ENCODE results near the gene DPP8.
A peak's percentile ranks its signal among the peaks of the same experiment; 100 is the strongest.
"Not testable (repeated sequence)": the region's sequence is repeated elsewhere in the genome, so short reads cannot be mapped to it uniquely, and the experiment has no call there.

The DPP8 gene

DNA sequence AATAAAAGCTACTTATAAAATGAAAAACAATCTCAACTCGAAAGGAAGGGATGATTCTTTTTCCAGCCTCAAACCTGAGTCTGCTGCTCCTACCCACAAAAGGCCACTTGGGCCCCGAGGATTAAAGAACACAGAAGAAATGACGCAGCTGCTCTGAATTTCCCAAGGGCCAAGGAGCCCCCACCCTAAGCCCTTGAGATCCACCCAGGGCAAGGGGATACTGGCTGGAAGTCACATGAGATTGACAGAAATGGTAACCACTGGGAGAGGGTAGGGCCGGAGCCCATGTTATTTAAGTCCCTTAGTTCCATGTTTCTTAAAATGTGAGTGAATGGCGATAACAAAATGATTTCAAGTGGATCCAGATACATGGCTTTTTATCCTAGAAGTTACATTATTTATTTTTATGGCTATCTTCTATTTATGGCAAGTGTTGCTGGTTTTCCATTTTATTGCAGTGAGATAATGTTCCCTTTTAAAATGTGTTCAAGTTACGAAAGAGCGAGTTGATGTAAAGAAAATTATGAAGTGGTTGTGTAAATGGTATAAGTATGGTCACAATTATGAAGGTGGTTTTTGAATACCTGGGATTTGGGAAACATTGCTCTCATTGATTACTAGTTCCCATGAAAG lies 111.6 kb downstream of the DPP8 start:
- DNase-seq (ENCODE audit: low read depth in 2 of 3, low spot score in 2 of 3), result no peak

DNA sequence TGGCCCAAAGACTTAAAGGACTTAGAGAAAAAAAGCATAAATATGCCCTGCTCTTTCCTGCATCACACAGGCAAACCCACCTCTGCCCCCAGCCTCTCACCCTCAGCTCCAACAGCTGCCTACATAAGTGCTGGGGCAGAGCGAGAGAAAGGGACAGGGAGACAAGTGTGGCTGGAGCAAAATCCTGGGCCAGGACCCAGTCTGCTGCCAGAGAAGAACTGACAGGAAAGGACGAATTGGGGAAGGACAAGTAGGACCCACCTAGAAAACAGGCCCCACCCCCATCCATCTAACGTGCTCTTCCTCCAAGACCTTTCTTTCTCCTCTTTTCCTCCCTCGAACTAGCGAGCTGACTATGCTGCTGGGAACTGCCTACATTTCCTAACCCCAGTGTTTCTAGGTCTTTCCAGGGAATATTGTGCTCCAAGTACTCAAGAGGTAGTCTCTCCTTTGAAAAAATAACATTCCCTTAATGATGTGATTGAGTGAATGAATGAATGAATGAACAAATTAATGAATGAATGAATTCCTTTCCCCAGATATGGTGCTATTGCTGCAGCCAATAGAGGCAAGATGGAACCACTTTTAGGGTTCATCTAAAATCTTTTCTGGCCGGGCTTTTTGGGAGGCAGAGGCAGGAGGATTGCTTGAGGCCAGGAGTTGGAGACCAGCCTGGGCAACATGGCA lies 113.2 kb downstream of the DPP8 start:
- no peak for DNase-seq (ENCODE audit: low read depth in 2 of 3, low spot score in 2 of 3)

- no peak for DNase-seq (ENCODE audit: low read depth in 2 of 3, low spot score in 2 of 3)
Measured at GRCh38 chr15:65402961-65403360, 114.5 kb downstream of the DPP8 start.

- no peak for DNase-seq (ENCODE audit: low read depth in 2 of 3, low spot score in 2 of 3)
Measured at GRCh38 chr15:65401611-65402240, 115.8 kb downstream of the DPP8 start.

- DNase-seq (ENCODE audit: low read depth in 2 of 3, low spot score in 2 of 3), result peak in 1 of 3 experiments; percentile 26
Measured at GRCh38 chr15:65400760-65401610, 116.5 kb downstream of the DPP8 start.

DNA sequence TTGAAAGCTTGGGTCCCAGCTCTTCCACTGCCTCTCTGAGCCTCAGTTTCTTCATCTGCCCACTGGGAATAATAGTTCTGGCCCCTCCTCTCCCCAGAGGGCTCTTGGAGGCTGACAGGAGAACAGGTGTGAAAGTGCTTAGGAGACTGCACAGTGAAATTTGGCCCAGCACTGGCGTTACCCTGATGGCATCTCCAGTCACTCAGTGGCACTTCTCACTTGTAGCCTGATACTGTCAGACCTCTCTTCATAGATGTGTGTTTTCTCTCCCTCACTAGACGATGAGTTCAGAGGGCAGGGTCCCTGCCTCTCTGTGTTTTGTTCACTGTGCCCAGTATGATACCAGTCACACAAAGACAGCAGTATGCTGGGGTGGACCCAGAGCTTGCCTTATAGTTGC lies 117.5 kb downstream of the DPP8 start:
- DNase-seq (ENCODE audit: low read depth in 2 of 3, low spot score in 2 of 3), result no peak

GRCh38 chr15:65399001-65399706 lies 118.3 kb downstream of the DPP8 start:
- no peak for DNase-seq (ENCODE audit: low read depth in 2 of 3, low spot score in 2 of 3)

DNA sequence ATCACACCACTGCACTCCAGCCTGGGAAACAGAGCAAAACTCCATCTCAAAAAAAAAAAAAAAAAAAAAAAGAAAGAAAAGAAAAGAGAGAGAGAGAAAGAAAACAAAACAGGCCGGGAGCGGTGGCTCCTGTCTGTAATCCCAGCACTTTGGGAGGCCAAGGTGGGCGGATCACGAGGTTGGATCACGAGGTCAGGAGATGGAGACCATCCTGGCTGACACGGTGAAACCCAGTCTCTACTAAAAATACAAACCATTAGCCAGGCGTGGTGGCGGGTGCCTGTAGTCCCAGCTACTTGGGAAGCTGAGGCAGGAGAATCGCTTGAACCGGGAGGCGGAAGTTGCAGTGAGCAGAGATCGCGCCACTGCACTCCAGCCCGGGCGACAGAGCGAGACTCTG lies 119.0 kb downstream of the DPP8 start:
- DNase-seq (ENCODE audit: low read depth in 2 of 3, low spot score in 2 of 3), result not testable (repeated sequence)

DNA sequence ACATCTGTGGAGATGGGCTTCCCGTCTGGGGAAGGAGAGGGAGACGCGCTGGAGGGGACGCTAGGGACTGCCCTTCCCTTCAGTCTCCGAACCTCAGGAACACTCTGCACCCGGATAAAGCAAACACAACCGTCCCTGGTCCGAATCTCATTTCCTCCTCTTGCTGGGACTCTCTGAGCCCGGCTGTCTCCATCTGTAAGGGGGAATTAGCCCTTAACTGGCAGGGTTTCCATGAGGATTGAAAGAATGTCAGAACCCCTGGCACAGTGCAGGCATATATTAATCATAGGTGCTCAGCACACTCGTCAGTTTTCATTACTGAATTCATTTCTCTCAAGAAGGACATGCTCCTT lies 120.5 kb downstream of the DPP8 start:
- DNase-seq (ENCODE audit: low read depth in 2 of 3, low spot score in 2 of 3), result no peak

- no peak for DNase-seq (ENCODE audit: low read depth in 2 of 3, low spot score in 2 of 3)
Measured at GRCh38 chr15:65396283-65396964, 121.1 kb downstream of the DPP8 start.

- DNase-seq (ENCODE audit: low read depth in 2 of 3, low spot score in 2 of 3), result no peak
Measured at GRCh38 chr15:65395567-65396202, 121.8 kb downstream of the DPP8 start.

GRCh38 chr15:65394936-65395335 lies 122.6 kb downstream of the DPP8 start:
- DNase-seq (ENCODE audit: low read depth in 2 of 3, low spot score in 2 of 3), result no peak

DNA sequence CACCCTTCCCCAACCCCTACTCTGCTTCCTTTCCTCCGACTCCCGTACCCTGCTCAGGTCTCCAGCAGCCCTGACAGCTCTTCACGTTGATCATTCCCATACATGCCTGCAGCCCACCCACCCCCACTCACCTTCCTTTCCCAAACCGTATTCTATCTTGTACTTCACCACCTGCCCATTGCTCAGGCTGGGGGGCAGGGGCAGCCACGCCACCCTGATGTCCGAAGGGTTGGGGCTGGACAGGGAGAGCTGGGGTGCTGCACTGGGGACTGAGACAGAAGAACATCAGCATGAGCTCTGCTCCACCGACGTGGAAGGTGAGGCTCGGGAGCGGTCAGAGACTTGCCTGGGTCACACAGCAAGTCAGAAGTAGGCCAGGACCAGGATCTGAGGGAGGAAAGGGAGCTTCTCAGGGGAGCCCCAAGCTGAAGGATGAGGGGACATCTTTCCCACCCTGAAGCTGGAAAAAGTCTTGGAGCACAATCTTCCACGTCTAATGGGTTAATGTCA lies 123.2 kb downstream of the DPP8 start:
- no peak for DNase-seq (ENCODE audit: low read depth in 2 of 3, low spot score in 2 of 3)

GRCh38 chr15:65393557-65393956 lies 123.9 kb downstream of the DPP8 start:
- no peak for DNase-seq (ENCODE audit: low read depth in 2 of 3, low spot score in 2 of 3)

- no peak for DNase-seq (ENCODE audit: low read depth in 2 of 3, low spot score in 2 of 3)
Measured at GRCh38 chr15:65393091-65393490, 124.4 kb downstream of the DPP8 start.
